ENCODE data around the gene IER5. TPM values are rescaled to one million over a fixed set of nuclear protein-coding genes. Genes with fewer than 3 reads are reported as not detected.
A peak's percentile ranks its signal among the peaks of the same experiment; 100 is the strongest.

Gene IER5
- total RNA-seq, 1 donor from 2014 or later, result 156 TPM

GRCh38 chr1:181111559-181111958, 23.1 kb downstream of the IER5 start:
- no peak for TF ChIP-seq CTCF (IDR thresholded peaks at IDR 0.05)
- Mint-ChIP-seq H3K36me3 (ENCODE audit: low read depth) (no peaks in the 10 kb centered on the region), H3K4me1 (peaks cover 33% of the 10 kb centered on the region), H3K27ac (no peak overlapping the region), H3K9me3 (no peaks in the 10 kb centered on the region), H3K27me3 (no peaks in the 10 kb centered on the region), H3K4me3 (no peak overlapping the region)
- intact Hi-C loops (cut with micrococcal nuclease), result no loop called here
- DNase-seq (no peak), ATAC-seq (ENCODE audit: low read depth) (no peak)
- CTCF ChIA-PET, result interaction anchor here (0.6 to 1.2 kb wide), 3 partner anchors 24 to 37 kb away, joined by 3 read pairs; no protein-coding TSS in a partner anchor
- POLR2A ChIA-PET, result interaction anchor here (17.8 to 38.3 kb wide), 2 partner anchors 17 to 20 kb away, joined by 428 to 1783 read pairs; partner anchors contain the start of gene IER5

GRCh38 chr1:181112071-181112929, 23.8 kb downstream of the IER5 start:
- no peak overlapping the region for H3K27ac Mint-ChIP-seq
- DNase-seq (no peak), ATAC-seq (ENCODE audit: low read depth) (no peak)
- no peak for TF ChIP-seq CTCF (IDR thresholded peaks at IDR 0.05)
- intact Hi-C loops (cut with micrococcal nuclease), result no loop called here
- H3K4me3 Mint-ChIP-seq, result no peak overlapping the region
- H3K9me3 Mint-ChIP-seq, result no peaks in the 10 kb centered on the region
- ChIA-PET CTCF (no interaction called here), POLR2A (interaction anchor here (17.8 to 38.3 kb wide), 3 partner anchors 11 to 21 kb away, joined by 428 to 1783 read pairs (median 1783); partner anchors contain the start of gene IER5)
- no peaks in the 10 kb centered on the region for H3K36me3 Mint-ChIP-seq (ENCODE audit: low read depth)
- no peaks in the 10 kb centered on the region for H3K27me3 Mint-ChIP-seq
- H3K4me1 Mint-ChIP-seq, result peaks cover 29% of the 10 kb centered on the region

- no peak overlapping the region for H3K4me3 Mint-ChIP-seq
- no peak for TF ChIP-seq CTCF (IDR thresholded peaks at IDR 0.05)
- POLR2A ChIA-PET, result interaction anchor here (33.3 to 38.3 kb wide), 2 partner anchors 12 to 16 kb away, joined by 1783 read pairs; partner anchors contain the start of gene IER5
- ATAC-seq (ENCODE audit: low read depth), result no peak
- H3K27me3 Mint-ChIP-seq, result no peaks in the 10 kb centered on the region
- H3K9me3 Mint-ChIP-seq, result no peaks in the 10 kb centered on the region
- CTCF ChIA-PET, result no interaction called here
- DNase-seq, result no peak
- no peak overlapping the region for H3K27ac Mint-ChIP-seq
- intact Hi-C loops (cut with micrococcal nuclease), result no loop called here
- no peaks in the 10 kb centered on the region for H3K36me3 Mint-ChIP-seq (ENCODE audit: low read depth)
- H3K4me1 Mint-ChIP-seq, result peaks cover 29% of the 10 kb centered on the region
Measured at GRCh38 chr1:181113059-181113641, 24.6 kb downstream of the IER5 start.

GRCh38 chr1:181114574-181115367, 26.3 kb downstream of the IER5 start:
- CTCF ChIA-PET, result interaction anchor here (1.4 kb wide), 1 partner anchor 28 kb away, joined by 6 read pairs; no protein-coding TSS in a partner anchor
- Mint-ChIP-seq H3K4me1 (peaks cover 29% of the 10 kb centered on the region), H3K9me3 (no peaks in the 10 kb centered on the region), H3K4me3 (no peak overlapping the region), H3K27ac (no peak overlapping the region), H3K36me3 (ENCODE audit: low read depth) (no peaks in the 10 kb centered on the region), H3K27me3 (no peaks in the 10 kb centered on the region)
- intact Hi-C loops (cut with micrococcal nuclease), result no loop called here
- ATAC-seq (ENCODE audit: low read depth) (peak; percentile 37), DNase-seq (no peak)
- POLR2A ChIA-PET, result interaction anchor here (33.3 to 38.3 kb wide), 2 partner anchors 14 kb away, joined by 1783 read pairs; partner anchors contain the start of gene IER5
- TF ChIP-seq CTCF (IDR thresholded peaks at IDR 0.05), result no peak
